ENCODE results near the gene CPM.
"Not testable (repeated sequence)": the region's sequence is repeated elsewhere in the genome, so short reads cannot be mapped to it uniquely, and the experiment has no call there.

The CPM gene

DNA sequence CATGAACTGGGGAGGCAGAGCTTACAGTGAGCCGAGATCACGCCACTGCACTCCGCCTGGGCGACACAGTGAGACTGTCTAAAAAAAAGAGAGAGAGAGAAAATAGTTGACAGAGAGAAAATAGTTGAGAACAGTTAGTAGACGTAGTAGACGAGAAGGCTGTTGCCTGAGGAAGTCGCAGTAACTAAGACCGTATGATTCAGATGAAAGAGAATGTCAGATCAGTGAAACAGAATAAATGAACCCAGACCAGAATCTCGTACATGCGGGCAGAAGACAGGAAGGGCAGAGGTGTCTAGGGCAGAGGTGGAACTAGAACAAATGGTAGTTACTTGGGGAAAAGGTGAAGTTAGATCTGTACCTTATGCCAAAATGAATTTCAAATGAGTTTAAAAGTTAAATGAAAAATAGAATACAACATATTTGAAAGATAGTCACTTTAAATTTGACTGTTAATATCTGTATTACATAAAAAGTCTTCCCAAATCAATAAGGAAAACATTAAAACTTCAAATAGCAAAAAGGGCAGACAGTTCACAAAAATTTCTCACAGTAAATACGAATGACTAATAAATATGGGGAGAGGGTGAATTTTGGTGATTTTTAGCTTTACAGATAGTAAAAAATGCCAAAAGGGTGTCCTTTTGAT lies 107.3 kb downstream of the CPM start:
- DNase-seq (ENCODE audit: low read depth), result no peak

- DNase-seq (ENCODE audit: low read depth), result no peak
These were observed 108.2 kb downstream of the CPM start for GRCh38 chr12:68824597-68825250.

GRCh38 chr12:68824131-68824530 lies 108.8 kb downstream of the CPM start:
- no peak for DNase-seq (ENCODE audit: low read depth)

- DNase-seq (ENCODE audit: low read depth), result no peak
These were observed 109.3 kb downstream of the CPM start for GRCh38 chr12:68823696-68824095.

GRCh38 chr12:68821357-68822188 lies 111.4 kb downstream of the CPM start:
- no peak for DNase-seq (ENCODE audit: low read depth)

DNA sequence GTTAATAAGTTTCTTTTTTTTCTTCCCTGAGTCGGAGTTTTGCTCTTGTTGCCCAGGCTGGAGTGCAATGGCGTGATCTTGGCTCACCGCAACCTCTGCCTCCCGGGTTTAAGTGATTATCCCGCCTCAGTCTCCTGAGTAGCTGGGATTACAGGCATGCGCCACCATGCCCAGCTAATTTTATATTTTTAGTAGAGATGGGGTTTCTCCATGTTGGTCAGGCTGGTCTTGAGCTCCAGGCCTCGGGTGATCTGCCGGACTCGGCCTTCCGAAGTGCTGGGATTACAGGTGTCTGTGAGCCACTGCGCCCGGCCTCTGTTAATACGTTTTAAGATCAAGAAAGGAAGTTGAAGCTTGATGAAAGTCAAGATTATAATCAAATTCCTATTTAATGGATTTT lies 113.5 kb downstream of the CPM start:
- not testable (repeated sequence) for DNase-seq (ENCODE audit: low read depth)

DNA sequence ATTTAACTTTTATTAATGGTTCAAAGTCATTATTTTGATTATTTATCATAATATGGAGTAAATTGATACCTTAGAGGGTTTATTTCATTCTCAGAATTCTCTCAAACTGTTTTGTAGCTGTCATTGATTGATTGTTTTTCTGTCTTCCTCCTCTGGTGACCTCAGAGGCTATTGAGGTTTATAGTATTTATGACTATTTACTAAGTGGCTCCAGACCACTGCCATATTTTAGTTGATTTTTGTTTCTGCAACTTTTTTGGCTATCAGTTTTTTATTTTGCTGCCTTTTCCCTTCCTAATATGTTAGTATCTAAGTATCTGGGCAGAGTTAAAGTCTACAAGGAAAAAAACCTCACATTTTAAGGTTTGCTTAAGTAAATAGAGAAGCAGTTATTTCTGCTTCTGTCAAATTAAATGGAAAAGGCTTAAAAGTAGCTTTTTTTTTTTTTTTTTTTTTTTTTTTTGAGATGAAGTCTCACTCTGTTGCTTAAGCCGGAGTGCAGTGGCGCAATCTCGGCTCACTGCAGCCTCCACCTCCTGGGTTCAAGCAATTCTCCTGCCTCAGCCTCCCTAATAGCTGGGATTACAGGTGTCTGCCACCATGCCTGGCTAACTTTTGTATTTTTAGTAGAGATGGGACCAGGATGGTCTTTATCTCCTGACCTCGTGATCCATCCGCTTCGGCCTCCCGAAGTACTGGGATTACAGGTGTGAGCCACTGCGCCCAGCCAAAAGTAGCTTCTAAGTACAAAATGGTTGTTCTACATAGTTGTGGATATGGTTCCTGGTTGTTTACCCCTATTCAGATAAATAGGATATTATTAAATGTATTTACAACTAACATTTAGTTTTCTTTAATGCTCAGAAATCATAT lies 116.8 kb downstream of the CPM start:
- no peak for DNase-seq (ENCODE audit: low read depth)

DNA sequence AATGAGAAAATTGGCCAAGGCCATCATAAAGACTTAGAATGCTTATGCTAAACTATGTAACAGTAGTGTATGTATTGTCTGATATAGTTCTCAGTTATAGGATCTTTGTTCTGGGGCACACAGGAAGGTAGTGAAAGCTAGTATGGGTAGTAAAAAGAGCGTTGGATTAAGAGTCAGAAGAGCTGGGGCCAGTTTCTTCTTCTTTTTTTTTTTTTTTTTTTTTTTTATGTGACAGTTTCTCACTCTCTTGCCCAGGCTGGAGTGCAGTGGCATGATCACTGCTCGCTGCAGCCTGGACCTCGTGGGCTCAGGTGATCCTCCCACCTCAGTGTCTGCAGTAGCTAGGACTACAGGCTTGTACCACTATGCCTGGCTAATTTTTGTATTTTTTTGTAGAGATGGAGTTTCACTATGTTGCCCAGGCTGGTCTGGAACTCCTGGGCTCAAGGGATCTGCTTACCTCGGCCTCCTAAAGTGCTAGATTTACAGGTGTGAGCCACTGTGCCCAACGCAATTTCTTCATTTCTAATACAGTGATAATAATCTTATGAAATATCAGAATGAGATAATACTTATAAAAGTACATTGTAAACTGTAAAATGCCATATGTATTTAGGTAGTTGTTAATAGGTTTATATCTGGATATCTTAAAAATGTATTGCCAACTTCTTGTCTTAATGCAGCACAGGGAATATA lies 117.6 kb downstream of the CPM start:
- DNase-seq (ENCODE audit: low read depth), result no peak

GRCh38 chr12:68814490-68815231 lies 118.3 kb downstream of the CPM start:
- no peak for DNase-seq (ENCODE audit: low read depth)

DNA sequence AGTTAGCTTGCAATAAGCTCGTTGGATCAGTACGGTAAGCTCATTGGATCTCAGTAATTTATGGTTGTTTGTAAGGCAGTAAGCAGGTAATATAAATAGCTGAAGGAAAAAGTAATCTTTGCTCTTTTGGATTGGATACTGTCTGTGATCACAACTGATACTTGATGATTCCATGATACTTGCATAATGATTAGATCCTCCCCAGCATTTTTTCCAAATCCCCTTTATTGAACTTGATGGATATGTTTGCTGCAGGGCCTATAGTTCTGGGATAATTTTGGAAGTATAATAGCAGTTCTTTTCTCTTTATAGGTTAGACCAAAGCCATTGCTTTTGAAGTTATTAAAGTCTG lies 119.8 kb downstream of the CPM start:
- DNase-seq (ENCODE audit: low read depth), result no peak

DNA sequence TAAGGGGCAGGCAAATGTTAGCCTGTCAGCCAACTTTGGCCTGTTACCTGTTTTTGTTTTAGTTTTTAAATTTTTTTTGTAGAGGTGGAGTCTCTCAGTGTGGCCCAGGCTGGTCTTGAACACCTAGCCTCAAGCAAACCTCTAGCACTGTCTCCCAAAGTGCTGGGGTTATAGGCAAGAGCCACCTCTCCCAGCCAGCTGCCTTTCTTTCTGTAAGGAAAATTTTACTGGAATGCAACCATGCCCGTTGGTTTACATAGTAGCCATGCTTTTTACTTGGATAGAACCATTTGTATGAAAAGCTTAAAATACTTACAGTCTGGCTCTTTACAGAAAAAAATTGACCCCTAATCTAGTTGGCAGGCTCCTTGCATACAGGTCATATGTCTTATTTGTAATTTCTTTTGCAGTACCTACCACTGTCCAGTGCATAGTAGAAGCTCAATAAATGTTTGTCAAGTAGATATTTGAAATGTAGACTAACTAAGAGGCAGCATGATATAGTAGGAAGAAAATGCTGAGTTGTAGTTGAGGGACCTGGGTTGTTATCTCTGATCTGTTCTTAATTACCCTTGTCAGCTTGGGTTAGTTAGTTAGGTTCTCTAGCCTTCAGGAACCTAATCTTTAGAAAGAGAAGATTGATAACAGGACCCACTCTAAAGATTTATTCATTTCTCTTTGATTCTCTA lies 120.3 kb downstream of the CPM start:
- no peak for DNase-seq (ENCODE audit: low read depth)

DNA sequence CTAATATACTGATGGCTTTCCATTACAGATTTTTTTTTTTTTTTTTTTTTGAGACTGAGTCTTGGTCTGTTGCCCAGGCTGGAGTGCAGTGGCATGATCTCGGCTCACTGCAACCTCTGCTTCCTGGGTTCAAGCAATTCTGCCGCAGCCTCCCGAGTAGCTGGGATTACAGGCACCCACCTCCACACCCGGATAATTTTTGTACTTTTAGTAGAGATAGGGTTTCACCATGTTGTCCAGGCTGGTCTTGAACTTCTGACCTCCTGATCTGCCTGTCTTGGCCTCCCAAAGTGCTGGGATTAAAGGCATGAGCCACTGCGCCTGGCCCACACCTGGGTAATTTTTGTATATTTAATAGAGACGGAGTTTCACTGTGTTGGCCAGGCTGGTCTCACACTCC lies 121.4 kb downstream of the CPM start:
- DNase-seq (ENCODE audit: low read depth), result not testable (repeated sequence)

GRCh38 chr12:68810027-68810389 lies 123.0 kb downstream of the CPM start:
- not testable (repeated sequence) for DNase-seq (ENCODE audit: low read depth)

DNA sequence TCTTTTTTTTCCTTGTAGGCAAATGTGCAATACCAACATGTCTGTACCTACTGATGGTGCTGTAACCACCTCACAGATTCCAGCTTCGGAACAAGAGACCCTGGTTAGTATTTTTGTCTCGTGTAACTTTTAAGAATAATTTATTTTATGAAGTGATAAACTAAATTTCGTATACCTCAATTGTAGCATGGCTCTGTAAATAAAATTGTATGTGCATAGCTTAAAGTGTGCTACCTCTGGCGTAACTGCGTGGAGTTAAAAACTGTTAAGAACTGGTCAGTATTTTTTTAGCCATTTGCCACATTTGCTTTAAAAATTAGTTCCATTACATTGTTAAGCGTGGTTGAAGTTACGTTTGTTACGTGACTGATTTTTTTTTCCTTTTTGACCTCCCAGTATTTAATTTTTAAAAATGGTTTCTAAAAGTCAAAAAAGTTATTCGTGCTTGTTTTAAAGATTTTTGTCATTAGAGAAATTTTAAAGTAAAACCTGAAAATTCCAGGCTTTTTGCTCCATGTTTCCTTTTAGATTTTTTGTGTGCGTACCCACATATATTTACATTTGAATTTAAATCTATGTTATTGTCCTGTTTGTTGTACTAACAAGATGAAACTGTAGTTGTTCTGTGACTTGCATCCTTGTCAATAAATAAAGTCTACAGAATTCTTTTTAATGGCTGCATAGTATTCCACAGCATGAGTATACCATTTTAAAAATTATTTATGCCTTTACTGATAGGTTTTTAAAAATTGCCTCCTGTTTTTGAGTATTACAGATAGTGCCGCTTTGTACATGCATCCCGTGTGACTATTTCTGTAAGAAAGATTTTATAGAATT lies 123.6 kb downstream of the CPM start:
- DNase-seq (ENCODE audit: low read depth), result no peak

DNA sequence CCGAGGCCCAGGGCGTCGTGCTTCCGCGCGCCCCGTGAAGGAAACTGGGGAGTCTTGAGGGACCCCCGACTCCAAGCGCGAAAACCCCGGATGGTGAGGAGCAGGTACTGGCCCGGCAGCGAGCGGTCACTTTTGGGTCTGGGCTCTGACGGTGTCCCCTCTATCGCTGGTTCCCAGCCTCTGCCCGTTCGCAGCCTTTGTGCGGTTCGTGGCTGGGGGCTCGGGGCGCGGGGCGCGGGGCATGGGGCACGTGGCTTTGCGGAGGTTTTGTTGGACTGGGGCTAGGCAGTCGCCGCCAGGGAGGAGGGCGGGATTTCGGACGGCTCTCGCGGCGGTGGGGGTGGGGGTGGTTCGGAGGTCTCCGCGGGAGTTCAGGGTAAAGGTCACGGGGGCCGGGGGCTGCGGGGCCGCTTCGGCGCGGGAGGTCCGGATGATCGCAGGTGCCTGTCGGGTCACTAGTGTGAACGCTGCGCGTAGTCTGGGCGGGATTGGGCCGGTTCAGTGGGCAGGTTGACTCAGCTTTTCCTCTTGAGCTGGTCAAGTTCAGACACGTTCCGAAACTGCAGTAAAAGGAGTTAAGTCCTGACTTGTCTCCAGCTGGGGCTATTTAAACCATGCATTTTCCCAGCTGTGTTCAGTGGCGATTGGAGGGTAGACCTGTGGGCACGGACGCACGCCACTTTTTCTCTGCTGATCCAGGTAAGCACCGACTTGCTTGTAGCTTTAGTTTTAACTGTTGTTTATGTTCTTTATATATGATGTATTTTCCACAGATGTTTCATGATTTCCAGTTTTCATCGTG lies 124.4 kb downstream of the CPM start:
- peak; percentile 65 for DNase-seq (ENCODE audit: low read depth)

GRCh38 chr12:68807576-68808387 lies 125.2 kb downstream of the CPM start, which contains the start of gene MDM2:
MDM2 (plus strand) TSS chr12:68808177; CDS start chr12:68808478, 301 bp downstream.
- DNase-seq (ENCODE audit: low read depth), result peak; percentile 95

DNA sequence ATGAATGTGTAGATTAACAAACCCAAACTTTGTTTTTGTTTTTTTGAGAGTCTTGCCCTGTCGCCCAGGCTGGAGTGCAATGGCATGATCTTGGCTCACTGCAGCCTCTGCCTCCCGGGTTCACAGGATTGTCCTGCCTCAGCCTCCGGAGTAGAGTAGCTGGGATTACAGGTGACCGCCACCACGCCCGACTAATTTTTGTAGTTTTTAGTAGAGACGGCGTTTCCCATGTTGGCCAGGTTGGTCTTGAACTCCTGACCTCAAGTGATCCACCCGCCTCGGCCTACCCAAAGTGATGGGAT lies 125.7 kb downstream of the CPM start:
- DNase-seq (ENCODE audit: low read depth), result not testable (repeated sequence)
